ENCODE results near the gene GADD45GIP1.
A peak's percentile ranks its signal among the peaks of the same experiment; 100 is the strongest.

GADD45GIP1 gene

GRCh38 chr19:12943437-12944044 is 13.5 kb downstream of the GADD45GIP1 start:
- peak; percentile 52 for DNase-seq (ENCODE audit: low read depth)
- peak; percentile 20 for TF ChIP-seq POLR2A (IDR thresholded peaks at IDR 0.05; ENCODE audit: extremely low read depth, insufficient read length)
- TF ChIP-seq, protein P1, sequence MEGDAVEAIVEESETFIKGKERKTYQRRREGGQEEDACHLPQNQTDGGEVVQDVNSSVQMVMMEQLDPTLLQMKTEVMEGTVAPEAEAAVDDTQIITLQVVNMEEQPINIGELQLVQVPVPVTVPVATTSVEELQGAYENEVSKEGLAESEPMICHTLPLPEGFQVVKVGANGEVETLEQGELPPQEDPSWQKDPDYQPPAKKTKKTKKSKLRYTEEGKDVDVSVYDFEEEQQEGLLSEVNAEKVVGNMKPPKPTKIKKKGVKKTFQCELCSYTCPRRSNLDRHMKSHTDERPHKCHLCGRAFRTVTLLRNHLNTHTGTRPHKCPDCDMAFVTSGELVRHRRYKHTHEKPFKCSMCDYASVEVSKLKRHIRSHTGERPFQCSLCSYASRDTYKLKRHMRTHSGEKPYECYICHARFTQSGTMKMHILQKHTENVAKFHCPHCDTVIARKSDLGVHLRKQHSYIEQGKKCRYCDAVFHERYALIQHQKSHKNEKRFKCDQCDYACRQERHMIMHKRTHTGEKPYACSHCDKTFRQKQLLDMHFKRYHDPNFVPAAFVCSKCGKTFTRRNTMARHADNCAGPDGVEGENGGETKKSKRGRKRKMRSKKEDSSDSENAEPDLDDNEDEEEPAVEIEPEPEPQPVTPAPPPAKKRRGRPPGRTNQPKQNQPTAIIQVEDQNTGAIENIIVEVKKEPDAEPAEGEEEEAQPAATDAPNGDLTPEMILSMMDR (IDR thresholded peaks at IDR 0.05; ENCODE audit: low read depth, low read length), result no peak
- H3K4me3 ChIP-seq (ENCODE audit: low read depth, low read length), result peak overlapping the region; percentile 100

DNA sequence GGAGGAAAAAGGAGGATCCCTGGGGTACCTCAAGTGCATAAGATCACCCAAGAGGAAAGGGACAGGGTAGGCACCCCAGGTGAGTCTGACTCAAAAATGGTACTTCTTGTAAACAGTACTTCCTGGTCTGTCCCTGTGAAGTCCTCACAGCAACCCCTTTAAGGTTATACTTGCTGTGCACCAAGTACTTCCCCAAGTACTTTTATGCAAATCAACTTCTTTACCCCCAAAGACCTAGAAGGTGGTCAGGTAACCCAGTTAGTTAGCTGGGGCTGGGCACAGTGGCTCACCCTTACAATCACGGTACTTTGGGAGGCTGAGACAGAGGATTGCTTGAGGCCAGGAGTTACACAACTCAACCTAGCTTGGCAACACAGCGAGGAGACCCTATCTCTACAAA is 16.1 kb downstream of the GADD45GIP1 start:
- DNase-seq (ENCODE audit: low read depth), result peak; percentile 54
- H3K4me3 ChIP-seq (ENCODE audit: low read depth, low read length), result peak overlapping the region; percentile 100
- TF ChIP-seq MAX (IDR thresholded peaks at IDR 0.05; ENCODE audit: low read depth, low read length) (no peak), POLR2A (IDR thresholded peaks at IDR 0.05; ENCODE audit: extremely low read depth, insufficient read length) (peak; percentile 2)

DNA sequence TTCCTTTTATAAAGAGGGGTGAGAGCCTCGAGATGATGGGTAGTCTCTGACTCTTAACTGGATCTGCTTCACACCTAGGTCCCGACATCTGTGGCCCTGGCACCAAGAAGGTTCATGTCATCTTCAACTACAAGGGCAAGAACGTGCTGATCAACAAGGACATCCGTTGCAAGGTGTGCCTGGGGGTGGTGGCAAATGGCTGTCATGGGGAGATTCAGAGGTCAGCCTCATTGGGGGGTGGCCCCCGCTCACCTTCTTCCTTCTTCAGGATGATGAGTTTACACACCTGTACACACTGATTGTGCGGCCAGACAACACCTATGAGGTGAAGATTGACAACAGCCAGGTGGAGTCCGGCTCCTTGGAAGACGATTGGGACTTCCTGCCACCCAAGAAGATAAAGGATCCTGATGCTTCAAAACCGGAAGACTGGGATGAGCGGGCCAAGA is 17.0 kb downstream of the GADD45GIP1 start:
- peak overlapping the region; percentile 100 for H3K4me3 ChIP-seq (ENCODE audit: low read depth, low read length)
- peak; percentile 45 for DNase-seq (ENCODE audit: low read depth)
- no peak for TF ChIP-seq MYC (IDR thresholded peaks at IDR 0.05; ENCODE audit: low read depth, low read length)
- TF ChIP-seq MAX (IDR thresholded peaks at IDR 0.05; ENCODE audit: low read depth, low read length), result no peak
- TF ChIP-seq, protein P1 (IDR thresholded peaks at IDR 0.05; ENCODE audit: low read depth, low read length), result no peak
- TF ChIP-seq POLR2A (IDR thresholded peaks at IDR 0.05; ENCODE audit: extremely low read depth, insufficient read length), result no peak

DNA sequence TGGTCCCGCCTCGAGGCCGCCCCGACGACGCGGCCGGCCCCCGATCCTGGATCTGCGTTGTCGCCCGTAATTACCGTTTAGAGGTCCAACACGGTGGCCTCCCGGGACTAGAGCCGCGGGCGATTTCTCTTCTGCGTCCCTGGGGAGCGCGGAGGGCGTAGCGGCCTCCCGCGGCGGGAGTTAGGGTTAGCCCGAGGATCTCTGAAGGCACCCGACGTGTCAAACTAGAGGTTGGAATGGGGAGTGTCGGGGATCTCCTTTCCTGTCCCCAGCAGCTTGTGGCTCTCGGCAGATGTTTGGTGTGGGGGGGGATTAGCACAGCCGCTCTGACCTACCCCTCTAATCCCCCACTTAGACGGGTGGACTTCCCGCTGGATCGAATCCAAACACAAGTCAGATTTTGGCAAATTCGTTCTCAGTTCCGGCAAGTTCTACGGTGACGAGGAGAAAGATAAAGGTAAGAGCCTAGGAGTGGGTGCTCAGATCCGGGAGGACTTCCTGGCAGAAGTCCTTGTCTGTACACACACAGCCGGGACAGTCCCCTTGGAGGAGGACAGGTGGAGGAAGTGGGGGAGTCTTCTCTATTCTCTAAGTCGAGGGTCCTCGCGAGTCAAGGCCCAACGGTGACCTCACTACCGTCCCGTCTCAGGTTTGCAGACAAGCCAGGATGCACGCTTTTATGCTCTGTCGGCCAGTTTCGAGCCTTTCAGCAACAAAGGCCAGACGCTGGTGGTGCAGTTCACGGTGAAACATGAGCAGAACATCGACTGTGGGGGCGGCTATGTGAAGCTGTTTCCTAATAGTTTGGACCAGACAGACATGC is 18.0 kb downstream of the GADD45GIP1 start:
- 0 out of 2 replicates have a peak, but pooled peaks have one; percentile 4 for TF ChIP-seq MAX (IDR thresholded peaks at IDR 0.05; ENCODE audit: low read depth, low read length)
- TF ChIP-seq, protein P1 (IDR thresholded peaks at IDR 0.05; ENCODE audit: low read depth, low read length), result no peak
- peak overlapping the region; percentile 100 for H3K4me3 ChIP-seq (ENCODE audit: low read depth, low read length)
- DNase-seq (ENCODE audit: low read depth), result peak; percentile 67

DNA sequence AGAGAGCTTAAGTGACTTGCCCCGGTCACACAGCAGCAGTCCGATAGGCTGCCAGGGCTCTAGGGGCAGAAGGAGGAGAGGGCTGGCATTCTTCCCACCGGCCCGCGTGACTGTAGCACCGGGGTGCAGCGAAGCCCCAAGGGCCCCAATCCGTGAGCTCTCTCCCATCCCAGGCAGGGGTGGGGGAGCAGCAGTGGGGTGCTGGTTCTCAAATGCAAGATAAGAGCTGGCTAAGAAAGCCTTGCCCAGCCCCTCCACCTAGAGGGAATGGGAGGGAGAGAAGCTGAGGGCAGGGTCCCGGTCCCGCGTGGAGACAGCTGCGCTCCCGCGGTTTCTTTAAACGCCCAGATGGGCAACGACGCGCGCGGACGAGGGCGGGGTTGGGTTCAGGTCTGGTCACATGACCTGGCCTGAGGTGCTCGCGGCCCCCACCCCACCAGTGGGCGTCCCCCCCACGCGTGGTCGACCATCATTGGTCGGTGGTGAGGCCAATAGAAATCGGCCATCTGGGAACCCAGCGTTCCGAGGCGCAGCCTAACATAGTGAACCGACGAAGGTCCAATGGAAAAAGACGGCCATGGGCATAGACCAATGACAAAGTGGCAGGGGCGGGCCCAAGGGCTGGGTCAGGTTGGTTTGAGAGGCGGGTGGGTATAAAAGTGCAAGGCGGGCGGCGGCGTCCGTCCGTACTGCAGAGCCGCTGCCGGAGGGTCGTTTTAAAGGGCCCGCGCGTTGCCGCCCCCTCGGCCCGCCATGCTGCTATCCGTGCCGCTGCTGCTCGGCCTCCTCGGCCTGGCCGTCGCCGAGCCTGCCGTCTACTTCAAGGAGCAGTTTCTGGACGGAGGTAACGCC is 18.9 kb downstream of the GADD45GIP1 start, which contains the start of gene CALR:
Gene CALR, plus strand, starts transcription at position 683 of the 852 bp plus-strand sequence. Its CDS starts 71 bp downstream, at position 754.
- peak; percentile 99 for DNase-seq (ENCODE audit: low read depth)
- TF ChIP-seq MAX (IDR thresholded peaks at IDR 0.05; ENCODE audit: low read depth, low read length) (peak; percentile 78), POLR2A (IDR thresholded peaks at IDR 0.05; ENCODE audit: extremely low read depth, insufficient read length) (peak; percentile 98), MYC (IDR thresholded peaks at IDR 0.05; ENCODE audit: low read depth, low read length) (peak; percentile 75)
- TF ChIP-seq, protein P1 (IDR thresholded peaks at IDR 0.05; ENCODE audit: low read depth, low read length), result no peak
- peak within 1 kb of the TSS; percentile 100 for H3K4me3 ChIP-seq (ENCODE audit: low read depth, low read length)

All from NB4 (cell line).